A549 (cell line): ENCODE measurements around the gene SCARB1. TPM values are rescaled to one million over a fixed set of nuclear protein-coding genes. Genes with fewer than 3 reads are reported as not detected.

Source experiments
- ATAC-seq, 2 experiments: fragments of 200-7000 bp in 1 of 2; fragments of >200 bp in 1 of 2; cut with Nextera tagmentation in 1 of 2; cut with Tn5 transposase in 1 of 2; 3 replicates each; pipeline versions ENCODE4 v1.8.0 to v1.9.1; 2018 to 2020; ENCODE audit warnings: mild to moderate bottlenecking in 1 of 2, moderate library complexity in 1 of 2
- CTCF ChIA-PET: fragments of 300-600 bp; sonication (Branson Sonifier 250); formaldehyde crosslinking; extraction: SDS; loops from one replicate; lab custom pipeline; 2021; ENCODE audit warnings: antibody characterized with exemption, inconsistent platforms; lab: Yijun Ruan, JAX
- POLR2A ChIA-PET: fragments of 350-600 bp; formaldehyde crosslinking; extraction: SDS; loops from one replicate; lab custom pipeline; 2021; ENCODE audit warnings: antibody characterized with exemption, inconsistent platforms; lab: Yijun Ruan, JAX
- DNase-seq, 2 experiments: peaks; one replicate each; pipeline versions ENCODE4 v3.0.0 to v3.0.0-alpha.2; 2011 to 2016; ENCODE audit warnings: low read depth in 1 of 2, low spot score in 1 of 2
- FAIRE-seq: peaks from 2 replicates; lab custom pipeline; 2011; peaks lifted over from hg19 to GRCh38; lab: Jason Lieb, UNC
- H3K27ac ChIP-seq, 2 experiments: fragments of >200 bp; sonication (Bioruptor Twin); formaldehyde crosslinking; 3 replicates each; pipeline ENCODE4 v1.5.1; 2016 to 2017
- H3K4me1 ChIP-seq: fragments of >200 bp; sonication (Bioruptor Twin); formaldehyde crosslinking; 3 replicates; pipeline ENCODE4 v1.6.1; 2016
- H3K4me2 ChIP-seq: fragments of >200 bp; sonication (Bioruptor Twin); formaldehyde crosslinking; 3 replicates; pipeline ENCODE4 v1.6.1; 2016
- H3K4me3 ChIP-seq: fragments of >200 bp; sonication (Bioruptor Twin); formaldehyde crosslinking; 3 replicates; pipeline ENCODE4 v1.5.1; 2016
- H3K9me3 ChIP-seq: fragments of >200 bp; sonication (Bioruptor Twin); formaldehyde crosslinking; 3 replicates; pipeline ENCODE4 v1.6.1; 2016
- CBX2 ChIP-seq: fragments of 200-600 bp; sonication (generic); IDR thresholded peaks from 2 replicates; pipeline ENCODE4 v1.6.1; 2016; ENCODE audit warnings: low read depth, mild to moderate bottlenecking, borderline replicate concordance
- CBX8 ChIP-seq: fragments of 200-600 bp; sonication (generic); IDR thresholded peaks from 2 replicates; pipeline ENCODE4 v1.6.1; 2016
- CEBPB ChIP-seq, 2 experiments: fragments of >200 bp in 1 of 2; sonication (Bioruptor Twin) in 1 of 2; formaldehyde crosslinking in 1 of 2; IDR thresholded peaks; 2 replicates each; pipeline ENCODE4 v1.6.1; 2012 to 2016
- EHF ChIP-seq: fragments of 250-450 bp; sonication (Bioruptor Pico); IDR thresholded peaks from 2 replicates; pipeline ENCODE4 v1.5.0; 2020; ENCODE audit warnings: mild to moderate bottlenecking
- EHMT2 ChIP-seq: fragments of 200-600 bp; sonication (generic); IDR thresholded peaks from 2 replicates; pipeline ENCODE4 v1.6.1; 2016; ENCODE audit warnings: antibody characterized with exemption, low read depth, mild to moderate bottlenecking, moderate library complexity
- EP300 ChIP-seq, 2 experiments: fragments of >200 bp; sonication (Bioruptor Twin); formaldehyde crosslinking; IDR thresholded peaks; 2 replicates in 1 of 2; 3 replicates in 1 of 2; pipeline ENCODE4 v1.6.1; 2016 to 2017
- ESRRA ChIP-seq: fragments of 150-350 bp; IDR thresholded peaks from 2 replicates; pipeline ENCODE4 v1.6.1; 2014; ENCODE audit warnings: mild to moderate bottlenecking, low read length, borderline replicate concordance
- FOXS1 ChIP-seq: fragments of 250-450 bp; sonication (Bioruptor Pico); IDR thresholded peaks from 2 replicates; pipeline ENCODE4 v1.5.0; 2020; ENCODE audit warnings: mild to moderate bottlenecking, moderate library complexity
- GATA3 ChIP-seq: IDR thresholded peaks from 2 replicates; pipeline ENCODE4 v1.6.1; 2012; ENCODE audit warnings: borderline replicate concordance
- HDAC2 ChIP-seq: fragments of 200-600 bp; sonication (generic); IDR thresholded peaks from 2 replicates; pipeline ENCODE4 v1.6.1; 2016
- HES2 ChIP-seq: fragments of >200 bp; sonication (Bioruptor Twin); formaldehyde crosslinking; IDR thresholded peaks from 2 replicates; pipeline ENCODE4 v1.6.1; 2016
- HEYL ChIP-seq: fragments of 250-450 bp; sonication (Bioruptor Pico); IDR thresholded peaks from 2 replicates; pipeline ENCODE4 v1.8.0; 2021; ENCODE audit warnings: mild to moderate bottlenecking, moderate library complexity
- HMGXB4 ChIP-seq: fragments of 250-450 bp; sonication (Bioruptor Pico); IDR thresholded peaks from 2 replicates; pipeline ENCODE4 v1.5.0; 2021; ENCODE audit warnings: mild to moderate bottlenecking, moderate library complexity, borderline replicate concordance
- HOXA7 ChIP-seq: fragments of 250-450 bp; sonication (Bioruptor Pico); IDR thresholded peaks from 2 replicates; pipeline ENCODE4 v1.5.0; 2020; ENCODE audit warnings: mild to moderate bottlenecking, moderate library complexity
- KDM1A ChIP-seq: fragments of 200-600 bp; sonication (generic); IDR thresholded peaks from 2 replicates; pipeline ENCODE4 v1.6.1; 2016; ENCODE audit warnings: low read depth, mild to moderate bottlenecking
- KDM5A ChIP-seq: fragments of 200-600 bp; sonication (generic); IDR thresholded peaks from 2 replicates; pipeline ENCODE4 v1.6.1; 2016; ENCODE audit warnings: antibody characterized with exemption, mild to moderate bottlenecking
- MAFK ChIP-seq: fragments of 450-650 bp; IDR thresholded peaks from 2 replicates; pipeline ENCODE4 v1.6.1; 2014; ENCODE audit not compliant: partially characterized antibody
- MAX ChIP-seq: IDR thresholded peaks from 2 replicates; pipeline ENCODE4 v1.6.1; 2012
- MAZ ChIP-seq: fragments of 150-350 bp; IDR thresholded peaks from 2 replicates; pipeline ENCODE4 v1.6.1; 2014; ENCODE audit warnings: antibody characterized with exemption, low read depth, low read length, borderline replicate concordance
- MYC ChIP-seq: IDR thresholded peaks from 2 replicates; pipeline ENCODE4 v1.6.1; 2012; ENCODE audit warnings: mild to moderate bottlenecking, inconsistent platforms, low read length, improper control_type of control experiment, borderline replicate concordance
- PBX3 ChIP-seq: IDR thresholded peaks from 2 replicates; pipeline ENCODE4 v1.6.1; 2012
- RAD21 ChIP-seq, 2 experiments: fragments of >200 bp in 1 of 2; sonication (Bioruptor Twin) in 1 of 2; formaldehyde crosslinking in 1 of 2; IDR thresholded peaks in 1 of 2; conservative IDR thresholded peaks in 1 of 2; 2 replicates in 1 of 2; 3 replicates in 1 of 2; pipeline ENCODE4 v1.6.1; 2012 to 2018; ENCODE audit warnings: inconsistent platforms in 1 of 2
- RCOR1 ChIP-seq: fragments of 150-350 bp; IDR thresholded peaks from 2 replicates; pipeline ENCODE4 v1.6.1; 2014; ENCODE audit warnings: antibody characterized with exemption, low read length, low read depth
- RFX5 ChIP-seq: fragments of 450-650 bp; IDR thresholded peaks from 2 replicates; pipeline ENCODE4 v1.7.1; 2014; ENCODE audit warnings: antibody characterized with exemption, mild to moderate bottlenecking, moderate library complexity
- RNF2 ChIP-seq: fragments of 200-600 bp; sonication (generic); IDR thresholded peaks from 2 replicates; pipeline ENCODE4 v1.6.1; 2016; ENCODE audit warnings: low read depth, mild to moderate bottlenecking, antibody characterized with exemption, moderate library complexity, borderline replicate concordance
- TFCP2L1 ChIP-seq: fragments of 250-450 bp; sonication (Bioruptor Pico); IDR thresholded peaks from 2 replicates; pipeline ENCODE4 v1.5.0; 2021; ENCODE audit warnings: mild to moderate bottlenecking
- ZC3H11A ChIP-seq: fragments of 450-650 bp; IDR thresholded peaks from 2 replicates; pipeline ENCODE4 v1.6.1; 2014; ENCODE audit warnings: antibody characterized with exemption, mild to moderate bottlenecking
- ZNF302 ChIP-seq: fragments of 250-450 bp; sonication (Bioruptor Pico); IDR thresholded peaks from 2 replicates; pipeline ENCODE4 v1.9.0; 2021; ENCODE audit warnings: inconsistent platforms, mild to moderate bottlenecking, moderate library complexity
- WGBS: methylation state at CpG from one replicate; pipeline ENCODE4 v1.1.6; 2017; ENCODE audit errors: missing lambda C conversion rate; 5-methylcytosine and 5-hydroxymethylcytosine counted together
- polyA plus RNA-seq, 4 experiments: library from polyadenylated mRNA; depleted of rRNA in 3 of 4; stranded (reverse); fragments of >200 nt; fragmentation: RNase III in 1 of 4; extraction: RNeasy Plus Mini Kit Qiagen cat#74134 plus additional on column Dnase treatment in 1 of 4; gene quantifications; 2 replicates in 3 of 4; 3 replicates in 1 of 4; pipeline ENCODE4 v1.2.3, GENCODE V29; 2011 to 2017
- TF ChIP-seq, protein P1 (sequence below): fragments of 200-600 bp; sonication (generic); IDR thresholded peaks from 2 replicates; pipeline ENCODE4 v1.6.1; 2016; ENCODE audit warnings: antibody characterized with exemption, mild to moderate bottlenecking, moderate library complexity
- TF ChIP-seq, protein P2 (sequence below): IDR thresholded peaks from 2 replicates; pipeline ENCODE4 v1.6.1; 2012; ENCODE audit warnings: low read depth, borderline replicate concordance
- TF ChIP-seq, protein P3 (sequence below): fragments of >200 bp; sonication (Bioruptor Twin); formaldehyde crosslinking; IDR thresholded peaks from 3 replicates; pipeline ENCODE4 v1.6.1; 2016

The SCARB1 gene
- polyA plus RNA-seq, 2 of the 4 experiments (the other 2 are of a cell fraction), result 81.1 to 154 TPM

DNA sequence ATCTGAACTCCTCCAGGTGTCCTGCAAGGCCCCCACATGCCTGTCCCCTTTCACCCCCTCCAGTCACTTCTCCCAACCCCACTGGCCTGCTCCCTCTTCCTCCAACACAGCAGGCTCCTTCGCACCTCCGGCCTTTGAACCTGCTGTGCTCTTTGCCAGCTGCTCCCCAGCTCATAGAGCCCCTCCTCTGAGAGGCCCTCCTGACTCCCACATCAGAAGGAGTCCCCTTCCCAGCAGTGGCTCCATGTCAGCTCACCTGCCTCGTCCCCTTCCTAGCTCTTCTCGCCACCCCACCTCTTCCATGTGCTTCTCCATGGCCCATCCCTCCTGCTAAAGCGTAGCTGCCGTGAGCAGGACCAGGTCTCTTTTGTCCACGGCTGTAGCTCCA lies 22.1 kb downstream of the SCARB1 start:
- peaks cover 45% of the 10 kb centered on the region for H3K4me1 ChIP-seq
- CTCF ChIA-PET, result interaction anchor here (0.6 to 1.8 kb wide), 8 partner anchors 10 to 99 kb away, joined by 3 to 10 read pairs (median 4); no protein-coding TSS in a partner anchor

DNA sequence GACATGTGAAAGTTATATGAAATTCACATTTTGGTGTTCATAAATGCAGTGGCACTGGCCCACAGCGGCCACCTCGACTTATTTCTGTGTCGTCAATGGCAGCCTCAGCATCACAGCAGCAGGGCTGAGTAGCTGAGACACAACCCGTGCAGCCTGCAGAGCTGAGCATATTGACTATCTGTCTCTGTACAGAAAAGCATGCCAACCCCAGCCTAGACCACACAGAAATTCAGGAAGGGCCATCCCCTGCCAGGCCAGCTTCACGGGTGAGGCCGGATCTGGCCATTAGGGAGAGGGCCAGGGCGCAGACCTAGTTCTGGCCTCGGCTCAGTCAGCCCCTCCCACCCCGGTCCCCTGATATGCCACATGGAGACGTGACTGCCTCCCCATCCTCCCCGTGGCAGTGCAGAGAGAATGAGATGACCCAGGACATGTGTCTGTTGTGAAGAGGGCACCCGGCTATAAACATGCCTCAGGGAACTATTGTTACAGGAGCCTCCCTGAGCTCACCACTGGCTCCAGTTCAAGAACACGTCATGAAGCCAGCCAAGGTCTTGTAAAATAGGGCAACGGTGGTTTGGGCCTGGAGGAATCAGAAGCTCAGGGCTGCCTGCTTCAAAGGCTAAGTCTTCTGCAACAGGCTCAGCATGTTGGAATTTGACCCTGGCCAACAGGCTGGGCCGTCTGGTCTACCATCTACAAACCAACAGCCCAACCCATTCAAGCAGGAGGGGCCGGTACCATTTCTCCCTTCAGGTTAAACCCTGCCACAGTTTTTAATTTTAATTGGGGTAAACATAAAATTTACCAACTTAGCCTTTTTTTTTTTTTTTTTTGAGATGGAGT lies 25.5 kb downstream of the SCARB1 start:
- FAIRE-seq, result peak; percentile 96
- peak; percentile 94 to 99 for DNase-seq
- CTCF ChIA-PET, result interaction anchor here (0.5 to 2.9 kb wide), 6 partner anchors 10 to 802 kb away, joined by 3 to 7 read pairs (median 3); no protein-coding TSS in a partner anchor
- H3K4me3 ChIP-seq, result no peak overlapping the region
- H3K4me1 ChIP-seq, result peaks cover 69% of the 10 kb centered on the region
- peak; percentile 94 for ATAC-seq
- 10% methylated on average over 14 of the region's 16 CpGs for WGBS
- POLR2A ChIA-PET, result interaction anchor here (0.6 to 2.2 kb wide), 7 partner anchors 9 to 77 kb away, joined by 3 to 24 read pairs (median 5); partner anchors contain the start of genes SCARB1 and UBC
- H3K9me3 ChIP-seq, result no peaks in the 10 kb centered on the region
- H3K4me2 ChIP-seq, result peak overlapping the region; percentile 70
- H3K27ac ChIP-seq, result peak overlapping the region; percentile 84 to 93
- no peak for TF ChIP-seq RFX5
- no peak for TF ChIP-seq ESRRA
- no peak for TF ChIP-seq EHMT2
- no peak for TF ChIP-seq ZC3H11A
- TF ChIP-seq ZNF302 (CRISPR knock-in tag), result no peak
- TF ChIP-seq HDAC2, result no peak
- no peak for TF ChIP-seq CBX2
- peak; percentile 63; the same call in 1 of the 2 replicates for TF ChIP-seq PBX3
- no peak for TF ChIP-seq TFCP2L1
- TF ChIP-seq CEBPB (IDR thresholded peaks at IDR 0.05), result peak; percentile 39 to 90; a peak in 2 of 4 replicates
- TF ChIP-seq, protein P1, sequence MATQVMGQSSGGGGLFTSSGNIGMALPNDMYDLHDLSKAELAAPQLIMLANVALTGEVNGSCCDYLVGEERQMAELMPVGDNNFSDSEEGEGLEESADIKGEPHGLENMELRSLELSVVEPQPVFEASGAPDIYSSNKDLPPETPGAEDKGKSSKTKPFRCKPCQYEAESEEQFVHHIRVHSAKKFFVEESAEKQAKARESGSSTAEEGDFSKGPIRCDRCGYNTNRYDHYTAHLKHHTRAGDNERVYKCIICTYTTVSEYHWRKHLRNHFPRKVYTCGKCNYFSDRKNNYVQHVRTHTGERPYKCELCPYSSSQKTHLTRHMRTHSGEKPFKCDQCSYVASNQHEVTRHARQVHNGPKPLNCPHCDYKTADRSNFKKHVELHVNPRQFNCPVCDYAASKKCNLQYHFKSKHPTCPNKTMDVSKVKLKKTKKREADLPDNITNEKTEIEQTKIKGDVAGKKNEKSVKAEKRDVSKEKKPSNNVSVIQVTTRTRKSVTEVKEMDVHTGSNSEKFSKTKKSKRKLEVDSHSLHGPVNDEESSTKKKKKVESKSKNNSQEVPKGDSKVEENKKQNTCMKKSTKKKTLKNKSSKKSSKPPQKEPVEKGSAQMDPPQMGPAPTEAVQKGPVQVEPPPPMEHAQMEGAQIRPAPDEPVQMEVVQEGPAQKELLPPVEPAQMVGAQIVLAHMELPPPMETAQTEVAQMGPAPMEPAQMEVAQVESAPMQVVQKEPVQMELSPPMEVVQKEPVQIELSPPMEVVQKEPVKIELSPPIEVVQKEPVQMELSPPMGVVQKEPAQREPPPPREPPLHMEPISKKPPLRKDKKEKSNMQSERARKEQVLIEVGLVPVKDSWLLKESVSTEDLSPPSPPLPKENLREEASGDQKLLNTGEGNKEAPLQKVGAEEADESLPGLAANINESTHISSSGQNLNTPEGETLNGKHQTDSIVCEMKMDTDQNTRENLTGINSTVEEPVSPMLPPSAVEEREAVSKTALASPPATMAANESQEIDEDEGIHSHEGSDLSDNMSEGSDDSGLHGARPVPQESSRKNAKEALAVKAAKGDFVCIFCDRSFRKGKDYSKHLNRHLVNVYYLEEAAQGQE, result no peak
- TF ChIP-seq RNF2, result no peak
- no peak for TF ChIP-seq HMGXB4 (CRISPR knock-in tag)
- TF ChIP-seq MYC, result peak; percentile 87

More for the DNA sequence above, 22.1 kb downstream of the SCARB1 start:
- Histone ChIP-seq H3K4me3 (no peak overlapping the region), H3K4me2 (no peak overlapping the region)
- no peak for ATAC-seq
- 97% methylated on average over 7 of the region's 7 CpGs for WGBS
- no peak for TF ChIP-seq CBX8
- TF ChIP-seq KDM1A, result no peak
- no peak for TF ChIP-seq GATA3
- TF ChIP-seq MAX, result no peak
- no peak for TF ChIP-seq RAD21 (conservative IDR thresholded peaks at IDR 0.05 in 1 of 2, IDR thresholded peaks at IDR 0.05 in 1 of 2)
- TF ChIP-seq ZC3H11A, result no peak
- TF ChIP-seq, protein P2, sequence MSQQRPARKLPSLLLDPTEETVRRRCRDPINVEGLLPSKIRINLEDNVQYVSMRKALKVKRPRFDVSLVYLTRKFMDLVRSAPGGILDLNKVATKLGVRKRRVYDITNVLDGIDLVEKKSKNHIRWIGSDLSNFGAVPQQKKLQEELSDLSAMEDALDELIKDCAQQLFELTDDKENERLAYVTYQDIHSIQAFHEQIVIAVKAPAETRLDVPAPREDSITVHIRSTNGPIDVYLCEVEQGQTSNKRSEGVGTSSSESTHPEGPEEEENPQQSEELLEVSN, result no peak
- no peak for TF ChIP-seq FOXS1 (CRISPR knock-in tag)
- TF ChIP-seq RCOR1, result no peak
- no peak for TF ChIP-seq MAZ
- no peak for TF ChIP-seq HOXA7 (CRISPR knock-in tag)
- TF ChIP-seq EP300 (IDR thresholded peaks at IDR 0.05), result no peak
- TF ChIP-seq, protein P3, sequence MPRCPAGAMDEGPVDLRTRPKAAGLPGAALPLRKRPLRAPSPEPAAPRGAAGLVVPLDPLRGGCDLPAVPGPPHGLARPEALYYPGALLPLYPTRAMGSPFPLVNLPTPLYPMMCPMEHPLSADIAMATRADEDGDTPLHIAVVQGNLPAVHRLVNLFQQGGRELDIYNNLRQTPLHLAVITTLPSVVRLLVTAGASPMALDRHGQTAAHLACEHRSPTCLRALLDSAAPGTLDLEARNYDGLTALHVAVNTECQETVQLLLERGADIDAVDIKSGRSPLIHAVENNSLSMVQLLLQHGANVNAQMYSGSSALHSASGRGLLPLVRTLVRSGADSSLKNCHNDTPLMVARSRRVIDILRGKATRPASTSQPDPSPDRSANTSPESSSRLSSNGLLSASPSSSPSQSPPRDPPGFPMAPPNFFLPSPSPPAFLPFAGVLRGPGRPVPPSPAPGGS, result no peak
- TF ChIP-seq EHF (CRISPR knock-in tag), result no peak
- TF ChIP-seq HEYL, result no peak
- TF ChIP-seq EHMT2, result no peak
- no peak for TF ChIP-seq MAFK
- TF ChIP-seq ESRRA, result no peak
- TF ChIP-seq HES2, result no peak
- no peak for TF ChIP-seq KDM5A
- TF ChIP-seq, all 56 proteins: peak for 0
- H3K27ac ChIP-seq, result peak overlapping the region in 1 of 2 experiments; percentile 71; a peak in 3 of 6 replicates
- POLR2A ChIA-PET, result interaction anchor here (0.6 to 2.2 kb wide), 2 partner anchors 13 to 23 kb away, joined by 3 to 7 read pairs; no protein-coding TSS in a partner anchor
- FAIRE-seq (no peak), DNase-seq (no peak)
- H3K9me3 ChIP-seq, result no peaks in the 10 kb centered on the region
